ENCODE results near the gene SLC37A1.

SLC37A1 gene

GRCh38 chr21:42564561-42564971, 50.9 kb downstream of the SLC37A1 start:
- no peak for DNase-seq

DNA sequence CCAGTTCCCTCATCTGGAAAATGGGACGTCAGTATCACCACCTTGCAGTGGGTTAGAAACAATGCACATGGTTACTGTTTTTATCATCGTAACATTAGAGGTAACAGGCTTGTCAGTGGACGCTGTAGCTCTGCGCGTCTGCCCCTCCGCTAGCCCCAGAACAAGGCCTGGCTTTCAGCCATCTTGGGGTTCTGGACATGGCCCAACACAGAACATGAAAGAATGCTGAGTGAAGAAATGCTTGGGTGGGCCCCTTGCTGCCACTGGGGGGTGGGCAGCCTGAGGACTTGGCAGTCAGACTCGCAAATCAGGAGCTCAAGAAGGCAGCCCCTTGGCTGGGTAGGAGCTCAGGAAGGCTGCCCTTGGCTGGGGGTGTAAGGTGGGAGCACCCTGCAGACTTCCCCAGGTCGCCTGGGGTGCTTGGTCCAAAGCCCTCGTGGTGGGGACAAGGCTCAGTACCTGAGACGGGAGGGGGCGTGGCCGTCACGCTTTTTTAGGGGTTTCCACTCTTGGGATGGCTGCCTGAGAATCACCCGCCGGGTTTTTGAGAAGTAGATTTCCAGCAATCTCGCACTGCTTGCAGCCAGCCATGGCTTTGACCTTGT, 51.7 kb downstream of the SLC37A1 start:
- DNase-seq: no peak

DNA sequence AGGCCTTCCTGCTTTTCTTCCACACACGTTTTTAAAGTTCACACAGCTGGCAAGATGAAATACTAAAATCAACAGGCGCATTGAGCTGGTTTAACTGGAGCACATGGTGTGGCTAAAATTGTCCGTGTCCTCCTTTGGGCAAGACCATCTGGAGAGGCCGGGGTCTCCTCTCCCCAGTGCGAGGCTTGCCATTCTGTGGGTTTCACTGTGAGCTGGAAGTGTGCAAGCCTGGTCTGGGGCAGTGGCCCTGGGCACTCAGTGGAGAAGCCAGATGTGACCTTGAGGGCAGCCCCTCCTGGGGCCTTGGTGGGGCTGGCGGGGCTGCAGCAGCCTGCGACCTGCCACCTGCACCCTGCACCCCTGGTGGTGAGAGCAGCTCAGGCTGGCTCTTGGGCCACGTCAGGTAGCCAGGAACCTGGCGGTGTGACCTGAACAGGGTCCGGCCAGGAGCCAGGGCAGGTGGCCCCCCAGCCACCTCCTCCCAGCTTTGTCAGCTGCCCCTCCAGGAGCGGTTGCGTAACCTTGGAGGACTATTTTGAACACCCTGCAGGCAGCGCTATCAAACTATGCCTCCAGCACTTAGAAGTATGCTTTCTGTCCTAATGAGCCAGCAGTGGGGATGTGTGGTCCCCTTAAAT, 52.4 kb downstream of the SLC37A1 start:
- no peak for DNase-seq

DNA sequence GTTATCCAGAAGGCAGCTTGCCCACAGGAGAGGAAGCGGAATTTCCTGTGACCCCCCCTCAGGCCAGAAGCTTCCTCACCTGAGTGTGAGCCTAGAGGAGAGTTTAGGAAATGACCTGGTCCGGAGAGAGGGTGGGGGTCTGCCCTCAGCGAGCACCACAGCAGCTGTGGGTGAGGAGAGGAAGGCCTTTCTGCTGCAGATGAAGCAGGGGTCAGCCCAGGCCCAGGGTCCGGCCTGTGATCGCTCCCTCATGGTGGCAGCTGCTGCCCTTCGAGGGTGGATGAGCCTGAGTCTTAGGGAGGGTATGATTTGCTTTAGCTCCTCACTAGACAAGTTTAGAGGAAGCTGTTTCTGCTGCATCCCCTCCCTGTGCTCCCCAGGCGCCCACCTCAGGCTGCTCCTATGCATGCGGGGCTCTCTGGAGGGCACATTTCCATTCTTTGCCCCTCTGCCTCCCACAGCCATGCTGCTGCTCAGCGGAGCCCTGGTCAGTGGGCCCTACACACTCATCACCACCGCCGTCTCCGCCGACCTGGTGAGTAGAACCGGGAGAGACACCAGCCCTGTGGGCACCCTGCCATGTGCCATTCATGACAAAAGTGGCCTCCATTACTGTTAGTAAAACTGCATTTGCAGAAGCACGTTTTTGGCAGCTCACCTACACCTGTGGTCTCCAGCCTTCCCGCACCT, 53.0 kb downstream of the SLC37A1 start:
- DNase-seq: no peak

GRCh38 chr21:42567214-42567555, 53.5 kb downstream of the SLC37A1 start:
- no peak for DNase-seq

DNA sequence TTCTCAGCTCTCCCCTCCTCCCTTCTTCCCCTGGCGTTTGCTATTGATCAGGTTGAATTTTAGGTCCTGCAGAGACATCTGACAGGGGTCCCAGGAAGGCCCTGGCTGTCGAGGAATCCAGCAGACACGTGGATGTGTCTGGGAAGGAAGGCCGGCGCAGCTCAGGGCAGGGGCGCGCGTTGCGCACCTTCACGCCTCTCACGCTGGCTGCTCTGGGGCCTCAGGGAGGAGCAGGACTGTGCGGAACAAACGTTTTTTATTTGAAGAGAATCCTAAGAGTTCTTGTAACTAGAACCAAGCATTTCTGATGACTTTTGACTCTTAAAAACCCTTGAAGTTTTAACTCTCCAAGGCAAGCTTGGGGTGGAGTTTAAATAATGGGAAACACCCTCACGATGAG, 54.2 kb downstream of the SLC37A1 start:
- no peak for DNase-seq

DNA sequence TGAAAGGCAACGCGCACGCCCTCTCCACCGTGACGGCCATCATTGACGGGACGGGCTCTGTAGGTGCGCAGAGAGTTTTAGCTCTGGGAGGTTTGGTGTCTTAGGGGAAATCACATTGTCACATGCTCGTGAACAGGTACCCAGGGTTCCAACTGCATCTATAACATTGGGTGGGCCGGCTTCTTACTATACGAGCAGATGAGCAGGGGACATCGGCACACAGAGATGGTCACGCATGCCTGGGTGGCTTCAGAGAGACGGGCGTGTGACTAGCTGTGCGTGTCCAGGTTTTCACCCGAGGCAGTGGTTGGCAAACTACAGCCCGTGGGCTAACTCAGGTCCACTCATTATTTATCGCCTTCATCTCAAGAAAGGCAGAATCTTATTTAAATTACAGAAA, 54.7 kb downstream of the SLC37A1 start:
- DNase-seq: no peak

DNA sequence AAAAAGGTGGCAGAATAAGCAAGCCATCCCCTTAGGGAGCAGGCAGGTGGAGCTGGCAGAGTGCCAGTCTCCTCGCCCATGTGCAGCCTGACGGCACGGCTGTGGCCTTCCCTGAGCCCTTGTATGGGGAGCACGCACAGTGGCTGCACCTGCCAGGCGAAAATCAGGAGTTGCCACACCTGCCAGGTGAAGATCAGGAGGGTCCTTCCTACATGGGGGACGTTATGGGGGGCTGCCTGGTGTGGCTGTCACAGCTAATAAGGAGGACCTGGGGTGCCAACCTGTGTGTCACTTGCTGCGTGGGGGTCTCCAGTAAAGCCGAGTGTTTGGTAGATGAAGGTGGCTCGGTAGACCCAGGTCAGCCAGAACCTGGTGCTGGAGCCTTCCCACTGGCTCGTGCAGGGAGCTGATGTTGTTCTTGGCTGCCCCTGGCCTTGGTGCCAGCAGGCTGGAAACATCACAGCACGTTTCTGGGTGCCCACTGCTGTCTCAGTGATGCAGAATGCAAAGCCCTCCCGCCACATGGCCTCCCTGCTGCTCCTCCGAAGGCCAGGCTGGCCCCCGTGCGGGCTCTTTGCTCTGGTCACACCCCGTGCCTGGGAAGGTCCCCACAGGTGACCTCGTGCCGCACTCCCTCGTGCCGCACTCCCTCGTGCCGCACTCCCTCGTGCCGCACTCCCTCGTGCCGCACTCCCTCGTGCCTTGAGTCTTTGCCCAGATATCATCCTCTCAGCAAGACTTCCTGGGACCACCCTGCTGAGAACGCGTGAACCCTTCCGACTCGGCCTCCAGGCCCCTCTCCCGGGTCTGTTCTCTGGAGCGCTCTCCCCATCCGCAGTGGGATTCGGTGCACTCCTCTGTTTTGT, 55.4 kb downstream of the SLC37A1 start:
- DNase-seq: no peak

- DNase-seq: no peak
Measured at GRCh38 chr21:42569732-42570301, 56.2 kb downstream of the SLC37A1 start.

- no peak for DNase-seq
Measured at GRCh38 chr21:42570362-42570761, 56.7 kb downstream of the SLC37A1 start.

DNA sequence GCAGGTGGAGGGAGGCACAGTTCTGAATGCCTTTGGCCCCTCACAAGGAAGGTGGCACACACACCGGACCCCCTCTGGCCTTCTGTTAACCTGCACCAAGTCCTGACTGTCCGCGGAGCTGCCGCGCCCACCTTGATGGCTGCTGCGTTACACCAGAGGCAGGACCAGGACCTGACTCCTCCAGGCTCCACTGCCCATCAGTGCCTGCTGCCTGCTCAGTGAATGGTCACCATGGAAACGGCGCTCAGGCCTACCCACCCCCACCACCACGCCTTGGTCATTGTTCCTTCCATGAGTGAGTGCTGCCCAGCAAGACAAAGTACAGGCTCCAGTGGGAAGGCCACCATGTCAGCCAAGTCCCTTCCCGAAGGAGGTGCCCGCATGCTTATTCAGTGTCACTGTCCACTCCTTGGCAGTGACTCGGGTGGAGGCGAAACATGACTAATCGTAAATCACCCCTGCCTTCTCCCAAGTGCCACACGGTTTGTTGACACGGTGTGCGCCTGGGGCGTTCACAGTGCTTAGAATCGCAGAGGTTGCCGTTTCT, 57.3 kb downstream of the SLC37A1 start:
- DNase-seq: no peak

DNA sequence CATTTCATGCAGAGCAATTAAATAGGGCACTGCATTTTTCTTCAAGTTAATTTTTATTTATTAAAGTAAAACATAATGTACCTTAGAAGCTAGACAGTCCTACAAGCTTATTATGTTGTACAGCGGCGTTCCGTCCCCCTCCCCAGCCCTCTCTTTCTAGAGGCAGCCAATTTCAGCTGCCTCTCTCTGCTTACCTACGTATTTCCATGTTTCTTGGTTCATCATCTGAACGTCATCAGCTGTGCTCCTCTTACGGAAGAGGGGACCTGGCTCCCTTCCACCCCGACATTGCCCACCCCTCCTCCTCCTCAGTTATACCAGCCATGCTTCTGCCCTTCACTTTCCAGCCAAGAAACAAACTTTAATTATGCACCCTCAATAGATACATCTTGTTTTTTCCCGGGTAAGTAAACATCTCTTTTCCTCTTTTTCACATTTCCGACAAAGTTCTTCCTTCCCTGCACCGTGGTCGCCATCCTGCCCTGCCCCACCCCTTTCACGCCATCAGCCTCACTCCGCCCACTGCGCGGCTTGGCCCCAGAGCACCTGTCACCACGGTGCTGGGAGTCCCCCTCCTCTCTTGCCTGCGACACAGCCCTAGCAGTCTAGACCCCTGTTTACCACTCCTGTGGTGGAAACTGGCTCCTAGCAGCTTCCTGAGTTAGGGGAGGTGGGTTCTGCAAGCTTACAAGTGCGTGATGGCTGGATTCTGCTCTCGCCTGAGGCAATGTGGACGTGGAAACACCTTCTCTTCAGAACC, 57.9 kb downstream of the SLC37A1 start:
- no peak for DNase-seq

DNA sequence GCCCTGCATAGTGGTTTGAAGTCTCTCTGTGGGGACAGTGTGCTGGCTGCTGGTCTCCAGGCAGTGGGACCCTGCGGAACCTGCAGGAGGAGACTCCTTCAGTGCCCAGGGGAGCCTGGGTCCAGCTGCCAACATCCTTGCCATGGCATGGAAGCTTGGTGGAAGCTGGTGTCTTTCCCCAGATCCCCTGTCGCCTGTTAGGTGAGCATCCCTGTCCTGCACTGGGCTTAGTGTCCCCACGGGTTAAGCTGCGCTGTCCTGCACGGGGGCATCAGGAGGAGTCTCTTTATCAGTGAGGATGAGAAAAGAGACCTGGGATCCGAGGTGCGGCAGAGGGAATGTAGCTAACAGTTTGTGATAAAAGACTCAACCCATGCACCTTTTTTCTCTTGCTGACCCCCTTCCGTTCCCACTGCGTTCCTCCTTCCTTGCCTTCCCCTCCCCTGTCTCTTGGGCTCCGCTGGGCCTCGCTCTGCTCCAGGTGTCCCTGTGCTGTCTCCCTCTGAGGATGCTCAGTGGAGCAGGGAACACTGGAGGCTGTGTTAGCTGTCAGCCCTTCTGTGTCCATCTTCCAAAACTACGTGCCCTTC, 59.3 kb downstream of the SLC37A1 start:
- DNase-seq: no peak

- DNase-seq: no peak
Measured at GRCh38 chr21:42574234-42575027, 60.8 kb downstream of the SLC37A1 start.

DNA sequence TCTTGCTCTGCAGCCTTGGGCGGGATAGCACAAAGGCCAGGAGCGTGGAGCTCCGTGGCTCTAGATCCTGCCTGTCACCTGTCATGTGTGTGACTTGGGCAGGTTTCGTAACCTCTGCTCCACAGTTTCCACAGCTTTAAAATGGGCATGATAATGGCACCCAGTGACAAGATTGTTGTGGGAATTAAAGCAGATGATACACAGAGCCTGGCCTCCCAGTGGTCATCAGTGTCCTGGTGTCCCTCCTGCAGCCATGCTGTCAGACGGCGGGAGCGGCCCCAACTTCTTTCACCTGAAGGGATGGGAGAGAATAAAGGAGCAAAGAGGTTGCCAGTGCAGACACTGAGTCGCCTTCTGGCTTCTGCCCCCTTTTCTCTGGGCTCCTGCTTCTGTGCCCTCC, 61.5 kb downstream of the SLC37A1 start:
- DNase-seq: no peak

DNA sequence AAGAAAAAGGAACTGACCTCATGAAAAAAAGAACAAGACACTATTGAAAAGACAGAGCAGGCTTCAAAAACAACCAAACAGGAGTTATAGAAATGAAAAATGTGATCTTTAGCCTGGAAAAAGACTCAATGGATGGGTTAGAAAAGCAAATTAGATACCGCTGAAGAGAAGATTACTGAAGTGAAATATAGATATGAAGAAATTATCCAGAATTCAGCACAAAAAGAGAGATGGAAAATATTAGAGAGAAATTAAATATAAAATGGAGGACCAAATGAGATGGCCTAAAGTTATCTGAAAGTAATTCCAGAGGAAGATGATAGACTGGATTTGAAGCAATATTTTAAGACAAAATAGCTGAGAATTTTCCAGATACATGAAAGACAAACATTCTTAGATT, 63.0 kb downstream of the SLC37A1 start:
- no peak for DNase-seq

- no peak for DNase-seq
Measured at GRCh38 chr21:42578034-42578433, 64.4 kb downstream of the SLC37A1 start.

- no peak for DNase-seq
Measured at GRCh38 chr21:42578761-42579415, 65.2 kb downstream of the SLC37A1 start.

DNA sequence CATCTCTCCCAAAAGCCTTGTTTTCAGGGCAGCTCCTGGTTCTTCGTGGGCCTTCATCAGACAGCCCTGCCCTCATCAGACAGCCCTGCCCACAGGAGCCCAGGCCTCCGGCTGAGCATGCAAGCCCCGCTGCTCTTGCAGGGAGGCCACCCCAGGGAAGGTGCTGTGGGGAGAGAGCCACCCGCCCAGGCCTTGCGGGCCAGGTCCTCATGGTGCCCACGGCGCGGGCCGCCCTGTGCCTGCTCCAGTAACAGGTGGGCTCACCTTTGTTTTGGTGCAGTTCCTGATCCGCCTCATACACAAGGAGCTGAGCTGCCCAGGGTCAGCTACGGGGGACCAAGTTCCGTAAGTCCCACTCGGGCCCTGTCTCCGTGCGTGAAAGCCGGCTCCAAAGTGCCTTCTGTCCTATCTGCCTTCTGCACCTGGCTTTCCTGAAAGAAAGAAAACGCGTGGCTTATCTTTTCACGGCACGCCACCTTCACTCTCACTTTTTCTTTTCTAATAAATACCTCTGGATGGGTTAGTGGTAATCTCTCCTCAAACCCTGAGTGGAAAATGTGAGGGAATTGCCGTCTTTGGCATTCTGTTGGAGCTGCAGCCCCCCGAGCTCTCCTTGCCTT, 65.9 kb downstream of the SLC37A1 start:
- DNase-seq: no peak

Data from CD4-positive, alpha-beta T cell treated with Interleukin-1 beta for 1 hour (primary cell).